Activated T-helper 1 cell treated with Interleukin-2 at 50 U/mL for 16 hours (primary cell): ENCODE measurements around the gene BRINP1.

Source experiments
- DNase-seq: peaks from one replicate; pipeline ENCODE4 v3.0.0-alpha.2; 2020; ENCODE audit warnings: low read depth

BRINP1 gene

DNA sequence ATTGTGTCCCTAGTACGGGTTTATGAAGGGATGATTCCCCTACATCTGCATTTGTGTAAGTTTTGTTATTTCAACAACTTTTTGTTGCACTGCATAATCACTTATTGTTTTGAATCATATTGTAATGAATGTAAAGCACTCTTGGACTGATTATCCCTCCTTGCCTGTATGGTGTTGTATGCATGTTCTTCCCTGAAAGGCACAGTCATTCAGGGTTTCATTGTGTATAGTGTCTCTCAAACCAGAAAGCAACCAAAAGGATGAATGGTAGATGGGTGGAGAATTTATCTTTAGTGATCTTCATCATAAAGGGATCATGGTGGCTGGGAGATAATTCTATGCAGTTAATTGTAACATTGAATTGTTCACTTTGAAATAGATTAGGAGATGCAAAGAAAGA, 247.3 kb downstream of the BRINP1 start:
- DNase-seq = no peak

GRCh38 chr9:119117409-119117808, 251.8 kb downstream of the BRINP1 start:
- no peak for DNase-seq
